Measurements from ENCODE around the gene HIVEP2. TPM values are rescaled to one million over a fixed set of nuclear protein-coding genes. Genes with fewer than 3 reads are reported as not detected.
A peak's percentile ranks its signal among the peaks of the same experiment; 100 is the strongest.

HIVEP2 gene
- total and polyA plus RNA-seq, 2 of the 4 experiments (the other 2 are of a cell fraction): 4.3 to 11.3 TPM

DNA sequence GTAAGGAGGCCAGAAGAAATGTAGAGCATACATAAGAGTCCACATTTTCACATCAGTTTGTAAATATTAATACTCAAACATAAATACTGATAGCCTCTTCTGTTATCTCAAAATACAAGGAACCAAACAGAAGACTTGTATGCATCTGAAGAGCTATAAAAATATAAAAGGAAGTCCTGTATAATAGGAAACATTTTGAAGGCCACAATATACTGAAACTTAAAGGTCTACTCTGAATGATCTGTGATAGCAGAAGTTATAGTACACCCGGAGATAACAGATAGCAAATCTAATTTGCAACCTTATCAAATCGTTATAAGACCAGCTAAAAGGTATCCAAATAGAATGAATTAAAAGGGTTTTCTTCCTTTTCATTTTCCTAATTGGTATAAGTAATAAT is 111.2 kb downstream of the HIVEP2 start:
- dilution Hi-C loops (cut with HindIII; ENCODE audit: low sequenced_read_pairs, unreplicated experiment): no loop called here
- H3K9me1 ChIP-seq (ENCODE audit: insufficient read depth, low read length): peaks cover 8% of the 10 kb centered on the region
- no peak overlapping the region for H2AK9ac ChIP-seq (replicated peaks; ENCODE audit: low read depth, low read length, poor library complexity)
- H4K5ac ChIP-seq (ENCODE audit: low read depth, low read length): no peak overlapping the region
- TF ChIP-seq MXI1 (IDR thresholded peaks at IDR 0.05; ENCODE audit: borderline replicate concordance, low read depth, low read length): no peak
- no peak for TF ChIP-seq POLR2A (IDR thresholded peaks at IDR 0.05; ENCODE audit: low read depth, low read length)
- TF ChIP-seq FOS (IDR thresholded peaks at IDR 0.05; ENCODE audit: low read depth, low read length): no peak
- TF ChIP-seq, protein P1, sequence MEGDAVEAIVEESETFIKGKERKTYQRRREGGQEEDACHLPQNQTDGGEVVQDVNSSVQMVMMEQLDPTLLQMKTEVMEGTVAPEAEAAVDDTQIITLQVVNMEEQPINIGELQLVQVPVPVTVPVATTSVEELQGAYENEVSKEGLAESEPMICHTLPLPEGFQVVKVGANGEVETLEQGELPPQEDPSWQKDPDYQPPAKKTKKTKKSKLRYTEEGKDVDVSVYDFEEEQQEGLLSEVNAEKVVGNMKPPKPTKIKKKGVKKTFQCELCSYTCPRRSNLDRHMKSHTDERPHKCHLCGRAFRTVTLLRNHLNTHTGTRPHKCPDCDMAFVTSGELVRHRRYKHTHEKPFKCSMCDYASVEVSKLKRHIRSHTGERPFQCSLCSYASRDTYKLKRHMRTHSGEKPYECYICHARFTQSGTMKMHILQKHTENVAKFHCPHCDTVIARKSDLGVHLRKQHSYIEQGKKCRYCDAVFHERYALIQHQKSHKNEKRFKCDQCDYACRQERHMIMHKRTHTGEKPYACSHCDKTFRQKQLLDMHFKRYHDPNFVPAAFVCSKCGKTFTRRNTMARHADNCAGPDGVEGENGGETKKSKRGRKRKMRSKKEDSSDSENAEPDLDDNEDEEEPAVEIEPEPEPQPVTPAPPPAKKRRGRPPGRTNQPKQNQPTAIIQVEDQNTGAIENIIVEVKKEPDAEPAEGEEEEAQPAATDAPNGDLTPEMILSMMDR (conservative IDR thresholded peaks at IDR 0.05; ENCODE audit: low read depth, low read length): no peak
- TF ChIP-seq CHD1 (IDR thresholded peaks at IDR 0.05; ENCODE audit: low read depth, low read length): no peak
- no peak for TF ChIP-seq MAZ (IDR thresholded peaks at IDR 0.05; ENCODE audit: borderline replicate concordance, low read depth, low read length)
- TF ChIP-seq SMC3 (IDR thresholded peaks at IDR 0.05; ENCODE audit: low read depth, low read length): no peak
- no peak for TF ChIP-seq NFE2L2 (IDR thresholded peaks at IDR 0.05; ENCODE audit: low read depth, low read length)
- TF ChIP-seq CEBPB (IDR thresholded peaks at IDR 0.05; ENCODE audit: low read depth, low read length): no peak
- no peak for TF ChIP-seq RCOR1 (IDR thresholded peaks at IDR 0.05; ENCODE audit: insufficient replicate concordance, low read length)
- TF ChIP-seq MAFK (IDR thresholded peaks at IDR 0.05; ENCODE audit: low read depth, low read length): no peak
- no peak for TF ChIP-seq RFX5 (IDR thresholded peaks at IDR 0.05; ENCODE audit: low read depth, low read length)
- TF ChIP-seq, protein P2, sequence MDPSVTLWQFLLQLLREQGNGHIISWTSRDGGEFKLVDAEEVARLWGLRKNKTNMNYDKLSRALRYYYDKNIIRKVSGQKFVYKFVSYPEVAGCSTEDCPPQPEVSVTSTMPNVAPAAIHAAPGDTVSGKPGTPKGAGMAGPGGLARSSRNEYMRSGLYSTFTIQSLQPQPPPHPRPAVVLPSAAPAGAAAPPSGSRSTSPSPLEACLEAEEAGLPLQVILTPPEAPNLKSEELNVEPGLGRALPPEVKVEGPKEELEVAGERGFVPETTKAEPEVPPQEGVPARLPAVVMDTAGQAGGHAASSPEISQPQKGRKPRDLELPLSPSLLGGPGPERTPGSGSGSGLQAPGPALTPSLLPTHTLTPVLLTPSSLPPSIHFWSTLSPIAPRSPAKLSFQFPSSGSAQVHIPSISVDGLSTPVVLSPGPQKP (IDR thresholded peaks at IDR 0.05; ENCODE audit: borderline replicate concordance, low read depth, low read length): no peak
- no peak for TF ChIP-seq RAD21 (IDR thresholded peaks at IDR 0.05; ENCODE audit: low read length)
- no peak overlapping the region for H3K9ac ChIP-seq (ENCODE audit: low read depth, low read length)
- H2BK5ac ChIP-seq (ENCODE audit: low read depth, low read length, poor library complexity, severe bottlenecking): peak overlapping the region; percentile 33
- 0 out of 2 replicates have a peak overlapping the region, but pooled peaks have one; percentile 28 for H2BK120ac ChIP-seq (ENCODE audit: low read depth, low read length)
- no TSS peak for BruUV-seq (replicated peaks)
- no CpG with 5 or more reads among the region's 2 CpGs for WGBS, 2 experiments (ENCODE audit: extremely low coverage in 2 of 2, insufficient read length in 1 of 2)
- no peak overlapping the region for H3K27ac ChIP-seq (ENCODE audit: insufficient read depth, low read length)
- no peaks in the 10 kb centered on the region for H3K27me3 ChIP-seq (ENCODE audit: control insufficient read depth, insufficient read depth, low read length)
- ATAC-seq (ENCODE audit: low read depth): no peak
- no peak overlapping the region for H3K23ac ChIP-seq (ENCODE audit: low read depth, low read length)
- no peak overlapping the region for H3K4me2 ChIP-seq (ENCODE audit: low read depth, low read length)
- peak overlapping the region; percentile 24; the same call in 1 of the 2 replicates for H3K4ac ChIP-seq (ENCODE audit: low read depth, low read length)
- H3K4me1 ChIP-seq (ENCODE audit: control insufficient read depth, insufficient read depth, low read length): peaks cover 5% of the 10 kb centered on the region; the same call in 1 of the 2 replicates
- POLR2A ChIA-PET (ENCODE audit: unreplicated experiment): no interaction called here
- H3K4me3 ChIP-seq (ENCODE audit: insufficient read depth, low read depth, low read length): no peak overlapping the region
- no peak overlapping the region for H3K14ac ChIP-seq (replicated peaks; ENCODE audit: low read depth, low read length)
- H3K18ac ChIP-seq (ENCODE audit: low read depth, low read length): no peak overlapping the region
- no peak overlapping the region; the same call in 2 of the 3 replicates for H2BK15ac ChIP-seq (ENCODE audit: low read depth, low read length)
- CTCF ChIA-PET: no interaction called here
- H3K56ac ChIP-seq (ENCODE audit: extremely low read depth, insufficient read depth, low read length): no peak overlapping the region
- intact Hi-C loops (cut with micrococcal nuclease): loop anchor here (2.0 to 5.0 kb wide), 2 partner anchors 31 to 109 kb away; no protein-coding TSS in a partner anchor
- 0 out of 2 replicates have a peak overlapping the region, but pooled peaks have one; percentile 50 for H2BK20ac ChIP-seq (ENCODE audit: low read depth, low read length)
- H4K91ac ChIP-seq (ENCODE audit: insufficient read depth, low read depth, low read length): no peak overlapping the region
- in situ Hi-C loops (cut with MboI; ENCODE audit: low sequenced_read_pairs): loop anchor here (5.0 kb wide), 1 partner anchor 49 kb away; no protein-coding TSS in a partner anchor
- peak overlapping the region in 1 of 2 experiments; percentile 57; a peak in 1 of 4 replicates for H4K8ac ChIP-seq (ENCODE audit: low read depth in 2 of 2, low read length in 2 of 2)
- no peaks in the 10 kb centered on the region for H4K20me1 ChIP-seq (ENCODE audit: insufficient read depth, low read length)
- no peak overlapping the region for H2AK5ac ChIP-seq (ENCODE audit: low read depth, low read length)
- H2AFZ ChIP-seq (replicated peaks; ENCODE audit: low read length, poor library complexity): no peak overlapping the region
- H3K9me3 ChIP-seq (ENCODE audit: control insufficient read depth, insufficient read depth, low read length): no peaks in the 10 kb centered on the region
- DNase-seq: no peak
- peaks cover 7 to 34% of the 10 kb centered on the region in 2 experiments; a peak in 3 of 4 replicates for H3K79me1 ChIP-seq (ENCODE audit: low read depth in 1 of 2, low read length in 2 of 2)
- no peaks in the 10 kb centered on the region for H3K36me3 ChIP-seq (ENCODE audit: control insufficient read depth, insufficient read depth, low read length)
